SH-SY5Y (cell line): ENCODE results near the gene OBSCN.

ENCODE experiments used
- GATA2 ChIP-seq: IDR thresholded peaks from 2 replicates; pipeline ENCODE4 v1.6.1; 2011; ENCODE audit warnings: mild to moderate bottlenecking, low read depth, low read length
- GATA3 ChIP-seq: IDR thresholded peaks from 2 replicates; pipeline ENCODE4 v1.6.1; 2011; ENCODE audit warnings: low read depth, mild to moderate bottlenecking, low read length, moderate library complexity

DNA sequence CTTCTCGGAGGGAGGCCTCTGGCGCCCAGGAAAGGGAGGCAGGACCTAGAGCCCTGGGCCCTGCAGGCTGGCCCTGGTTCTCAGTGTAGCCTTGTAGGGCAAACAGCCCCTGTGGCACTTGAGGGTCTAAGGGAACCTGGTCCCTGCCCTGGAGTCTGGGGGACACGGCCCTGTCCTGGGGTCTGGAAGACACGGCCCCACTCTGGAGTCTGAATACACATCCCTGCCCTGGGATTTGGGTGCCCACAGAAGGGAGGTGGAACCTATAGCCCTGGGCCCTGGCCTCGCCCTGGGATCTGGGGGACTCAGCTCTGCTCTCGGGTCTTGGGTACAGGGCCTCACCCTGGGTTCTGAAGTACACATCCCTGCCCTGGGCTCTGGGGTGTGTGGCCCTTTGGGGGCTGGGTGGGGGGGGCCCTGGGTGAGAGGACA, 97.9 kb downstream of the OBSCN start:
- TF ChIP-seq GATA2 (no peak), GATA3 (no peak)
